Activated gamma-delta T cell treated with anti-CD3 and anti-CD28 coated beads, Interleukin-2, amount 50 U/mL, for 16 hours (primary cell): ENCODE data around the gene DTYMK.

ENCODE experiments used
- DNase-seq: peaks from one replicate; pipeline ENCODE4 v3.0.0-alpha.2; 2020; ENCODE audit warnings: low read depth

DTYMK gene

GRCh38 chr2:241703032-241703604 is 16.5 kb upstream of the DTYMK start:
- DNase-seq = no peak

GRCh38 chr2:241702155-241703031 is 15.8 kb upstream of the DTYMK start:
- DNase-seq = peak; percentile 86

GRCh38 chr2:241701399-241702154 is 15.0 kb upstream of the DTYMK start, which contains the start of gene ING5:
ING5 (plus strand) TSS chr2:241702039; CDS start chr2:241702066, 27 bp downstream.
- peak; percentile 95 for DNase-seq

GRCh38 chr2:241701149-241701398 is 14.5 kb upstream of the DTYMK start:
- no peak for DNase-seq

GRCh38 chr2:241695651-241696050 is 9.0 kb upstream of the DTYMK start:
- no peak for DNase-seq

- DNase-seq = no peak
These were observed 5.8 kb upstream of the DTYMK start for GRCh38 chr2:241692448-241692847.

GRCh38 chr2:241690202-241690717 is 3.6 kb upstream of the DTYMK start:
- DNase-seq = no peak

GRCh38 chr2:241689306-241689705 is 2.7 kb upstream of the DTYMK start:
- peak; percentile 17 for DNase-seq

GRCh38 chr2:241686324-241686649 is 328 bp downstream of the DTYMK start:
- DNase-seq = no peak

GRCh38 chr2:241680827-241681599 is 5.6 kb downstream of the DTYMK start:
- no peak for DNase-seq

- no peak for DNase-seq
These were observed 6.6 kb downstream of the DTYMK start for GRCh38 chr2:241680044-241680443.

- DNase-seq = no peak
These were observed 7.7 kb downstream of the DTYMK start for GRCh38 chr2:241678784-241679540.

- DNase-seq = no peak
These were observed 8.3 kb downstream of the DTYMK start for GRCh38 chr2:241678307-241678706.

GRCh38 chr2:241677392-241677791 is 9.2 kb downstream of the DTYMK start:
- no peak for DNase-seq

- no peak for DNase-seq
These were observed 9.9 kb downstream of the DTYMK start for GRCh38 chr2:241676665-241677064.

GRCh38 chr2:241675885-241676284 is 10.7 kb downstream of the DTYMK start:
- no peak for DNase-seq

- no peak for DNase-seq
These were observed 12.6 kb downstream of the DTYMK start for GRCh38 chr2:241673797-241674725.

GRCh38 chr2:241673189-241673663 is 13.4 kb downstream of the DTYMK start:
- no peak for DNase-seq

GRCh38 chr2:241672243-241673188 is 14.1 kb downstream of the DTYMK start:
- no peak for DNase-seq
